Activated naive CD8-positive, alpha-beta T cell treated with anti-CD3 and anti-CD28 coated beads, Interleukin-2, amount 50 U/mL, for 24 hours (primary cell): ENCODE results near the gene TRAK1.

Source experiments
- ATAC-seq: fragments of 150-1000 bp; cut with Tn5 transposase; one replicate; pipeline ENCODE4 v1.10.0; 2021
- DNase-seq: peaks from one replicate; pipeline ENCODE4 v3.0.0; 2021
- H3K27ac Mint-ChIP-seq: one replicate; pipeline ENCODE4 v1.8.0; 2021; ENCODE audit warnings: mild to moderate bottlenecking, mixed read lengths
- H3K27me3 Mint-ChIP-seq: one replicate; pipeline ENCODE4 v1.8.0; 2021; ENCODE audit warnings: mixed read lengths
- H3K36me3 Mint-ChIP-seq: one replicate; pipeline ENCODE4 v1.8.0; 2021; ENCODE audit warnings: low read depth, mixed read lengths
- H3K4me1 Mint-ChIP-seq: one replicate; pipeline ENCODE4 v1.8.0; 2021; ENCODE audit warnings: mixed read lengths
- H3K4me3 Mint-ChIP-seq: one replicate; pipeline ENCODE4 v1.8.0; 2021; ENCODE audit warnings: mild to moderate bottlenecking, moderate library complexity, mixed read lengths
- H3K9me3 Mint-ChIP-seq: one replicate; pipeline ENCODE4 v1.8.0; 2021; ENCODE audit warnings: mixed read lengths

TRAK1 gene

GRCh38 chr3:42118762-42119361 lies 27.7 kb downstream of the TRAK1 start:
- Mint-ChIP-seq H3K4me3 (no peak overlapping the region), H3K27ac (no peak overlapping the region), H3K36me3 (peaks cover 1% of the 10 kb centered on the region), H3K27me3 (no peaks in the 10 kb centered on the region), H3K9me3 (no peaks in the 10 kb centered on the region), H3K4me1 (peaks cover 35% of the 10 kb centered on the region)
- peak; percentile 77 for ATAC-seq
- DNase-seq: no peak

- no peaks in the 10 kb centered on the region for H3K27me3 Mint-ChIP-seq
- peaks cover 6% of the 10 kb centered on the region for H3K36me3 Mint-ChIP-seq
- ATAC-seq (no peak), DNase-seq (no peak)
- no peaks in the 10 kb centered on the region for H3K9me3 Mint-ChIP-seq
- no peak overlapping the region for H3K4me3 Mint-ChIP-seq
- H3K27ac Mint-ChIP-seq: no peak overlapping the region
- H3K4me1 Mint-ChIP-seq: peaks cover 33% of the 10 kb centered on the region
These were observed 28.6 kb downstream of the TRAK1 start for GRCh38 chr3:42119561-42120355.

- H3K27me3 Mint-ChIP-seq: no peaks in the 10 kb centered on the region
- DNase-seq: no peak
- H3K4me1 Mint-ChIP-seq: peaks cover 33% of the 10 kb centered on the region
- no peak for ATAC-seq
- H3K27ac Mint-ChIP-seq: peak overlapping the region; percentile 34
- no peak overlapping the region for H3K4me3 Mint-ChIP-seq
- no peaks in the 10 kb centered on the region for H3K9me3 Mint-ChIP-seq
- H3K36me3 Mint-ChIP-seq: peaks cover 14% of the 10 kb centered on the region
These were observed 29.7 kb downstream of the TRAK1 start for GRCh38 chr3:42120866-42121265.

- ATAC-seq (no peak), DNase-seq (no peak)
- Mint-ChIP-seq H3K4me1 (peaks cover 29% of the 10 kb centered on the region), H3K27ac (no peak overlapping the region), H3K36me3 (peaks cover 25% of the 10 kb centered on the region), H3K27me3 (no peaks in the 10 kb centered on the region), H3K9me3 (no peaks in the 10 kb centered on the region), H3K4me3 (no peak overlapping the region)
These were observed 31.3 kb downstream of the TRAK1 start for GRCh38 chr3:42122261-42123011.

GRCh38 chr3:42123012-42123581 lies 31.9 kb downstream of the TRAK1 start:
- DNase-seq: no peak
- no peak for ATAC-seq
- H3K4me3 Mint-ChIP-seq: no peak overlapping the region
- peaks cover 29% of the 10 kb centered on the region for H3K4me1 Mint-ChIP-seq
- no peaks in the 10 kb centered on the region for H3K9me3 Mint-ChIP-seq
- H3K36me3 Mint-ChIP-seq: peaks cover 26% of the 10 kb centered on the region
- no peak overlapping the region for H3K27ac Mint-ChIP-seq
- H3K27me3 Mint-ChIP-seq: no peaks in the 10 kb centered on the region

- Mint-ChIP-seq H3K4me1 (peaks cover 25% of the 10 kb centered on the region), H3K27me3 (no peaks in the 10 kb centered on the region), H3K36me3 (peaks cover 26% of the 10 kb centered on the region), H3K4me3 (no peak overlapping the region), H3K9me3 (no peaks in the 10 kb centered on the region), H3K27ac (no peak overlapping the region)
- DNase-seq (no peak), ATAC-seq (no peak)
These were observed 32.9 kb downstream of the TRAK1 start for GRCh38 chr3:42123824-42124658.

GRCh38 chr3:42127226-42127625 lies 36.1 kb downstream of the TRAK1 start:
- H3K27ac Mint-ChIP-seq: no peak overlapping the region
- no peak for DNase-seq
- no peaks in the 10 kb centered on the region for H3K9me3 Mint-ChIP-seq
- no peak for ATAC-seq
- H3K4me1 Mint-ChIP-seq: peaks cover 16% of the 10 kb centered on the region
- H3K27me3 Mint-ChIP-seq: no peaks in the 10 kb centered on the region
- no peak overlapping the region for H3K4me3 Mint-ChIP-seq
- H3K36me3 Mint-ChIP-seq: peaks cover 26% of the 10 kb centered on the region

- no peaks in the 10 kb centered on the region for H3K27me3 Mint-ChIP-seq
- H3K36me3 Mint-ChIP-seq: peaks cover 28% of the 10 kb centered on the region
- H3K4me1 Mint-ChIP-seq: peaks cover 6% of the 10 kb centered on the region
- ATAC-seq (no peak), DNase-seq (no peak)
- no peaks in the 10 kb centered on the region for H3K9me3 Mint-ChIP-seq
- no peak overlapping the region for H3K4me3 Mint-ChIP-seq
- H3K27ac Mint-ChIP-seq: no peak overlapping the region
These were observed 37.4 kb downstream of the TRAK1 start for GRCh38 chr3:42128526-42128925.

GRCh38 chr3:42129014-42129953 lies 38.1 kb downstream of the TRAK1 start:
- no peak overlapping the region for H3K4me3 Mint-ChIP-seq
- no peaks in the 10 kb centered on the region for H3K27me3 Mint-ChIP-seq
- peaks cover 3% of the 10 kb centered on the region for H3K4me1 Mint-ChIP-seq
- DNase-seq (no peak), ATAC-seq (peak; percentile 33)
- H3K36me3 Mint-ChIP-seq: peaks cover 28% of the 10 kb centered on the region
- H3K27ac Mint-ChIP-seq: peak overlapping the region; percentile 71
- H3K9me3 Mint-ChIP-seq: no peaks in the 10 kb centered on the region

- no peak for ATAC-seq
- Mint-ChIP-seq H3K27ac (no peak overlapping the region), H3K9me3 (no peaks in the 10 kb centered on the region), H3K4me1 (peaks cover 3% of the 10 kb centered on the region), H3K27me3 (no peaks in the 10 kb centered on the region), H3K36me3 (peaks cover 22% of the 10 kb centered on the region), H3K4me3 (no peak overlapping the region)
- no peak for DNase-seq
These were observed 38.8 kb downstream of the TRAK1 start for GRCh38 chr3:42130007-42130328.

GRCh38 chr3:42130329-42131070 lies 39.3 kb downstream of the TRAK1 start:
- DNase-seq (no peak), ATAC-seq (no peak)
- H3K9me3 Mint-ChIP-seq: no peaks in the 10 kb centered on the region
- no peak overlapping the region for H3K4me3 Mint-ChIP-seq
- peaks cover 18% of the 10 kb centered on the region for H3K36me3 Mint-ChIP-seq
- H3K27me3 Mint-ChIP-seq: no peaks in the 10 kb centered on the region
- H3K27ac Mint-ChIP-seq: no peak overlapping the region
- peaks cover 3% of the 10 kb centered on the region for H3K4me1 Mint-ChIP-seq

- H3K27ac Mint-ChIP-seq: no peak overlapping the region
- H3K27me3 Mint-ChIP-seq: no peaks in the 10 kb centered on the region
- no peak overlapping the region for H3K4me3 Mint-ChIP-seq
- DNase-seq: no peak
- ATAC-seq: no peak
- H3K9me3 Mint-ChIP-seq: no peaks in the 10 kb centered on the region
- H3K4me1 Mint-ChIP-seq: peaks cover 3% of the 10 kb centered on the region
- H3K36me3 Mint-ChIP-seq: peaks cover 5% of the 10 kb centered on the region
These were observed 42.5 kb downstream of the TRAK1 start for GRCh38 chr3:42133500-42134298.
